Right lobe of liver (tissue), 4 donors: Measurements from ENCODE around the gene TMEM60.

ENCODE experiments used
- CTCF ChIP-seq, 4 donors: fragments of 200-600 bp in 3 of 4; fragments of 450-650 bp in 1 of 4; IDR thresholded peaks; one replicate each; pipeline versions ENCODE4 v1.5.1 to v1.8.0; 2016 to 2022; ENCODE audit warnings: antibody characterized with exemption in 4 of 4, mild to moderate bottlenecking in 2 of 4
- POLR2A ChIP-seq: fragments of 450-650 bp; IDR thresholded peaks from one replicate; pipeline ENCODE4 v1.6.1; 2017; ENCODE audit warnings: antibody characterized with exemption, mild to moderate bottlenecking
- donor health status: DM: no; HTN: no; CAD: no.
- donor health status: DM: no; HTN: no; CAD: no.
- donor health status: DM: no; HTN: yes; CAD: no.

- TF ChIP-seq POLR2A (no peak), CTCF (IDR thresholded peaks at IDR 0.05) (no peak)
Observed at GRCh38 chr7:77797734-77798393, 370 bp downstream of the TMEM60 start.
